Transverse colon (tissue), 4 donors: Measurements from ENCODE around the gene CPEB1.

ENCODE experiments used
- CTCF ChIP-seq, 5 experiments: fragments of 200-600 bp in 3 of 5; fragments of 450-650 bp in 2 of 5; sonication (generic) in 3 of 5; IDR thresholded peaks; 1 replicate in 2 of 5; 2 replicates in 3 of 5; pipeline ENCODE4 v1.5.1; 2016 to 2017; ENCODE audit warnings: antibody characterized with exemption in 5 of 5, inconsistent platforms in 3 of 5, mild to moderate bottlenecking in 2 of 5, moderate library complexity in 1 of 5
- EP300 ChIP-seq: sonication (generic); formaldehyde crosslinking; IDR thresholded peaks from one replicate; pipeline ENCODE4 v1.6.1; 2017; ENCODE audit warnings: antibody characterized with exemption, low read depth
- POLR2A ChIP-seq: fragments of 450-650 bp; IDR thresholded peaks from one replicate; pipeline ENCODE4 v1.6.1; 2016; ENCODE audit warnings: antibody characterized with exemption, mild to moderate bottlenecking, moderate library complexity
- POLR2AphosphoS5 ChIP-seq, 3 donors: sonication (generic); formaldehyde crosslinking; IDR thresholded peaks; one replicate each; pipeline ENCODE4 v1.6.1; 2016; ENCODE audit warnings: antibody characterized with exemption in 3 of 3

GRCh38 chr15:82650046-82650670, 3.0 kb upstream of the CPEB1 start:
- TF ChIP-seq CTCF (IDR thresholded peaks at IDR 0.05) (no peak), EP300 (no peak), POLR2AphosphoS5 (IDR thresholded peaks at IDR 0.05) (no peak), POLR2A (no peak)
